Activated CD8-positive, alpha-beta T cell treated with anti-CD3 and anti-CD28 coated beads for 36 hours (primary cell): ENCODE results near the gene ZNF343. TPM values are rescaled to one million over a fixed set of nuclear protein-coding genes. Genes with fewer than 3 reads are reported as not detected.
A peak's percentile ranks its signal among the peaks of the same experiment; 100 is the strongest.

Experiments
- ATAC-seq: fragments of 200-7000 bp; cut with Tn5 transposase; one replicate; pipeline ENCODE4 v1.10.0; 2021; ENCODE audit warnings: mild to moderate bottlenecking, moderate library complexity
- CTCF ChIA-PET: fragments of 350-600 bp; sonication (Branson Sonifier 250); formaldehyde crosslinking; loops from one replicate; lab custom pipeline; 2021; ENCODE audit warnings: antibody characterized with exemption; lab: Charles Lee
- POLR2A ChIA-PET: fragments of 350-600 bp; sonication (Branson Sonifier 250); formaldehyde crosslinking; loops from one replicate; lab custom pipeline; 2021; ENCODE audit warnings: antibody characterized with exemption; lab: Charles Lee
- DNase-seq: peaks from one replicate; pipeline ENCODE4 v3.0.0-alpha.2; 2020
- H3K27ac Mint-ChIP-seq: one replicate; pipeline ENCODE4 v1.8.0; 2021; ENCODE audit warnings: mild to moderate bottlenecking, mixed read lengths
- H3K27me3 Mint-ChIP-seq: one replicate; pipeline ENCODE4 v1.8.0; 2021; ENCODE audit warnings: mixed read lengths
- H3K36me3 Mint-ChIP-seq: one replicate; pipeline ENCODE4 v1.8.0; 2021; ENCODE audit warnings: low read depth, mixed read lengths
- H3K4me1 Mint-ChIP-seq: one replicate; pipeline ENCODE4 v1.8.0; 2021; ENCODE audit warnings: low read depth, mixed read lengths
- H3K4me3 Mint-ChIP-seq: one replicate; pipeline ENCODE4 v1.8.0; 2021; ENCODE audit warnings: mild to moderate bottlenecking, moderate library complexity, mixed read lengths
- H3K9me3 Mint-ChIP-seq: one replicate; pipeline ENCODE4 v1.8.0; 2021; ENCODE audit warnings: mixed read lengths
- intact Hi-C: fragments of 100-400 bp; cut with micrococcal nuclease; formaldehyde crosslinking; loops from one replicate; pipeline ENCODE4 v1.10.0; 2022
- total RNA-seq, 2 experiments: library from RNA; stranded (reverse); gene quantifications; one replicate each; pipeline ENCODE4 v1.2.3, GENCODE V29; 2021
- TF ChIP-seq, protein P1 (sequence below): fragments of 200-600 bp; IDR thresholded peaks from one replicate; pipeline ENCODE4 v1.8.0; 2022; ENCODE audit warnings: antibody characterized with exemption, mild to moderate bottlenecking

ZNF343 gene
- 1 to 10 TPM; 8.5 to 9.5 TPM for total RNA-seq

DNA sequence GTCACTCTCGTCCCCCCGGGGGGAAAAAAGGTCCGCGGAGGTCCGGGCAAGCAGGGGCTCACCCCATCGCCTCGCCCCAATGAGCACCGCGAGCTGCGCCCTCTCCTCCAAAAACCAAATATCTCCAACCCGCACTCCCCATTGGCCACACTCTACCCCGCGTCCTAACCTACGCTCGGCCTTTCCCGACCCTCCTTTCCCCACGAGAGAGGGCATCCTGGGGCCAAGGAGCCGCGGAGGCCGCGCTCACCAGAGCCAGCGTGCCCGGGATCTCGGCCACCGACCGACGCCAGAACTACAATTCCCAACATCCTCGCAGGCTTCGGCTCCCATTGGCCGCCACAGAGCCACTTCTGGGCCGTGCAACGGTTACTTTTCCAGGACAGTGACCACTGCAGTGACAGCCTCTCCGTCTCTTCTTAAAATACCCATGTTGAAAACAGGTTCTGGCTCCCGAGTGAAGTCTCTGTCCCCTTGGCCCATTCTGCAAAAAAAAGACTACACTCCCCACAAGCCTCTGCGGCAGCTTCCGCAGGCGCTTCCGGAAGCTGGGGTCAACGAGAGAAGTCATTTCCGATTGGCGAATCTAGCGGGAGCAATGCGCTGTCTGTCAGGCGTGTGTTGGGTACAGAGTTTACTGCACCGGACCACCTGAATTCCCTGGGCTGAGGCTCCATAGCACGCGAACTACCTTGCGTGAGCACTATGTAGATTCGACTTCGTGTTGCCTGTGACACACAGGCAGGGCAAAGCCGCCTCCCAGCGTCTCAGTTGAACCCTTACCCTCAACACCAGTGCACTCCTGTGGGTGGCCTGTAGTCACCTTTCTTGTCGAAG, at the start of gene ZNF343:
TSS of gene ZNF343 (minus strand) at position 285 of the 837 bp plus-strand sequence. CDS start 15,020 bp downstream, outside the sequence.
- ChIA-PET POLR2A (interaction anchor here (1.3 to 3.7 kb wide), 5 partner anchors 16 to 146 kb away, joined by 3 to 22 read pairs (median 5); partner anchors contain the start of genes NOP56 and SNRPB), CTCF (interaction anchor here (1.1 to 9.4 kb wide), 3 partner anchors 10 to 56 kb away, joined by 3 to 147 read pairs (median 3); no protein-coding TSS in a partner anchor)
- Mint-ChIP-seq H3K36me3 (peaks cover 14% of the 10 kb centered on the region), H3K9me3 (no peaks in the 10 kb centered on the region), H3K4me1 (peaks cover 19% of the 10 kb centered on the region), H3K27me3 (peaks cover 8% of the 10 kb centered on the region), H3K4me3 (peak within 1 kb of the TSS; percentile 96), H3K27ac (peak within 1 kb of the TSS; percentile 98)
- DNase-seq = peak; percentile 85
- intact Hi-C loops = no loop called here
- TF ChIP-seq, protein P1, sequence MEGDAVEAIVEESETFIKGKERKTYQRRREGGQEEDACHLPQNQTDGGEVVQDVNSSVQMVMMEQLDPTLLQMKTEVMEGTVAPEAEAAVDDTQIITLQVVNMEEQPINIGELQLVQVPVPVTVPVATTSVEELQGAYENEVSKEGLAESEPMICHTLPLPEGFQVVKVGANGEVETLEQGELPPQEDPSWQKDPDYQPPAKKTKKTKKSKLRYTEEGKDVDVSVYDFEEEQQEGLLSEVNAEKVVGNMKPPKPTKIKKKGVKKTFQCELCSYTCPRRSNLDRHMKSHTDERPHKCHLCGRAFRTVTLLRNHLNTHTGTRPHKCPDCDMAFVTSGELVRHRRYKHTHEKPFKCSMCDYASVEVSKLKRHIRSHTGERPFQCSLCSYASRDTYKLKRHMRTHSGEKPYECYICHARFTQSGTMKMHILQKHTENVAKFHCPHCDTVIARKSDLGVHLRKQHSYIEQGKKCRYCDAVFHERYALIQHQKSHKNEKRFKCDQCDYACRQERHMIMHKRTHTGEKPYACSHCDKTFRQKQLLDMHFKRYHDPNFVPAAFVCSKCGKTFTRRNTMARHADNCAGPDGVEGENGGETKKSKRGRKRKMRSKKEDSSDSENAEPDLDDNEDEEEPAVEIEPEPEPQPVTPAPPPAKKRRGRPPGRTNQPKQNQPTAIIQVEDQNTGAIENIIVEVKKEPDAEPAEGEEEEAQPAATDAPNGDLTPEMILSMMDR = no peak
- peak; percentile 95 for ATAC-seq

DNA sequence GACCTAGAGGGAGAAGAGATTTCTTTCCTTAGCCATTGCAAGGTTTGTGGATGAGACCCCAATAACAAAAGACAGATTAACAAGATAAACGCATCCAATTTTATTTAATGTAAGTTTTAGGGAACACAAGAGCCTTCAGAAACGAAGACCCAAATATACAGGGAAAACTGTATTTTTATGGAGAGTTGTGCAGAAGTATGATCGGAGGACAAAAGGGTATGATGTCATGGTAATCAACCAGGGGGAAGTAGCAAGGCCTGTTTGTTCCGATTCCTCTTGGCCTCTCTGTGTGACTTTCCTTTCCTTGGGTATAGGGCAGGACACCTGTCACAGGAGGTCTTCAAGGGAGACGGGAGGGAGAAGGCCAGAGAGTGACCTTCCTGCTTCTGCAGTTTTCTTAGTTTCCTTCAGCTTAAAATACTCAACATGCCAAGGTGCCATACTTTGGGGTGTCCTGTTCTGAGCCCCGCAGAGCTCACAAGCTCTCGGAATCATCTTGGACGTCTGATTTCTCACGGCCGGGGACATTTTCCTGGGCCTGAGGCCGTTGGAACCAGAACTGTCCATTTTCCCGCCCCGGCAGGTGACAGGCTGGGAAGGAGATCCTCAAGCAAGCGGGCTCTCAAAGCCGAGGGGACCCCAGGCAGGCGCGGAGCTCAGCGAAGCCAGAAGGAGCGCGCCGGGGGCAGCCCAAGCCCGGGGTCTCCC, 49.3 kb upstream of the ZNF343 start:
- H3K36me3 Mint-ChIP-seq = no peaks in the 10 kb centered on the region
- POLR2A ChIA-PET = no interaction called here

DNA sequence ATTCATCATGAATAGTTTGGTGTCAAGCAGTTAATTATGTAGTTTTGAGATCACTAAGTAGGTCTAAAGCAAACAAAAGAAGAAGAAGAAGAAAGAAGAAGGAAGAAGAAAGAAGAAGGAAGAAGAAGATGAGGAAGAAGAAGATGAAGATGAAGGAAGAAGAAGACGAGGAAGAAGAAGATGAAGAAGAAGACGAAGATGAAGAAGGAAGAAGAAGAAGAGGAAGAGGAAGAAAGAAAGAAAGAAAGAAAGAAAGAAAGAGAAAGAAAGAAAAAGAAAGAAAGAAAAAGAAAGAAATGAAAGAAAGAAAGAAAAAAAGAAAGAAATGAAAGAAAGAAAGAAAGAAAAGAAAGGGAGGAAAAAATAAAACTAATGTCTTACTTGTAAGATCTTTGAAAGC, 36.9 kb upstream of the ZNF343 start:
- POLR2A ChIA-PET = no interaction called here

More for the DNA sequence above, 49.3 kb upstream of the ZNF343 start:
- Mint-ChIP-seq H3K27me3 (peaks cover 44% of the 10 kb centered on the region), H3K4me1 (no peaks in the 10 kb centered on the region), H3K9me3 (no peaks in the 10 kb centered on the region), H3K4me3 (no peak overlapping the region), H3K27ac (no peak overlapping the region)
- CTCF ChIA-PET = interaction anchor here (1.8 kb wide), 1 partner anchor 36 kb away, joined by 10 read pairs; no protein-coding TSS in a partner anchor
- no peak for DNase-seq
- TF ChIP-seq, protein P1 = no peak
- intact Hi-C loops = no loop called here
- no peak for ATAC-seq

GRCh38 chr20:2544211-2544610, 35.5 kb upstream of the ZNF343 start:
- CTCF ChIA-PET = no interaction called here
- DNase-seq (no peak), ATAC-seq (no peak)
- Mint-ChIP-seq H3K36me3 (no peaks in the 10 kb centered on the region), H3K9me3 (no peaks in the 10 kb centered on the region), H3K27ac (no peak overlapping the region), H3K4me3 (no peak overlapping the region), H3K27me3 (peaks cover 34% of the 10 kb centered on the region), H3K4me1 (no peaks in the 10 kb centered on the region)
- POLR2A ChIA-PET = no interaction called here
- intact Hi-C loops = no loop called here
- TF ChIP-seq, protein P1 = no peak

More for the DNA sequence above, 36.9 kb upstream of the ZNF343 start:
- DNase-seq (no peak), ATAC-seq (no peak)
- CTCF ChIA-PET = no interaction called here
- Mint-ChIP-seq H3K9me3 (no peaks in the 10 kb centered on the region), H3K27me3 (peaks cover 37% of the 10 kb centered on the region), H3K27ac (no peak overlapping the region), H3K4me3 (no peak overlapping the region), H3K4me1 (no peaks in the 10 kb centered on the region), H3K36me3 (no peaks in the 10 kb centered on the region)
- TF ChIP-seq, protein P1 = peak; percentile 32
- intact Hi-C loops = no loop called here
